NT2/D1 (cell line): ENCODE data around the gene RNF151.

Experiments
- SUZ12 ChIP-seq: IDR thresholded peaks from 2 replicates; pipeline ENCODE4 v1.6.1; 2011; ENCODE audit not compliant: insufficient read length, insufficient read depth; ENCODE audit errors: extremely low read depth
- YY1 ChIP-seq: IDR thresholded peaks from 2 replicates; pipeline ENCODE4 v1.6.1; 2011; ENCODE audit not compliant: insufficient read length, insufficient read depth
- ZNF274 ChIP-seq: IDR thresholded peaks from 2 replicates; pipeline ENCODE4 v1.6.1; 2011; ENCODE audit warnings: mild to moderate bottlenecking, low read depth, low read length

- TF ChIP-seq ZNF274 (no peak), YY1 (no peak), SUZ12 (no peak)
These were observed 5.8 kb downstream of the RNF151 start for GRCh38 chr16:1972490-1972877.
